Measurements from ENCODE around the gene PIK3C2B. TPM values are rescaled to one million over a fixed set of nuclear protein-coding genes. Genes with fewer than 3 reads are reported as not detected.
"Not testable (repeated sequence)": the region's sequence is repeated elsewhere in the genome, so short reads cannot be mapped to it uniquely, and the experiment has no call there.

PIK3C2B gene
- total RNA-seq, 4 donors from 2014 or later: 68.5 to 162 (median 134) TPM

- TF ChIP-seq CTCF (IDR thresholded peaks at IDR 0.05) (no peak), POLR2A (IDR thresholded peaks at IDR 0.05) (no peak)
- peaks cover 0 to 3% (median 1%) of the 10 kb centered on the region in 4 donors for H3K9me3 ChIP-seq
- peak overlapping the region in 1 of 4 donors; percentile 31 for H3K27ac ChIP-seq
- no peaks in the 10 kb centered on the region for H3K27me3 ChIP-seq
- peaks cover 0 to 13% (median 6%) of the 10 kb centered on the region in 4 donors for H3K4me1 ChIP-seq
- H3K4me3 ChIP-seq: no peak overlapping the region
- H3K36me3 ChIP-seq: peaks cover 0 to 41% (median 0%) of the 10 kb centered on the region in 3 donors
- DNase-seq: no peak
Observed at GRCh38 chr1:204523605-204524215, 29.1 kb upstream of the PIK3C2B start.

- not testable (repeated sequence) for H3K27me3 ChIP-seq, DNase-seq, H3K4me3 ChIP-seq, H3K9me3 ChIP-seq
- peaks cover 0 to 33% (median 0%) of the 10 kb centered on the region in 3 donors for H3K36me3 ChIP-seq
- H3K27ac ChIP-seq: peak overlapping the region; percentile 16 to 95 (median 70)
- peaks cover 0 to 19% (median 17%) of the 10 kb centered on the region in 4 donors for H3K4me1 ChIP-seq
Observed at GRCh38 chr1:204521941-204522521, 27.4 kb upstream of the PIK3C2B start.

GRCh38 chr1:204520834-204521709, 26.5 kb upstream of the PIK3C2B start:
- peak in 2 of 3 donors; percentile 81 to 88 for DNase-seq
- peak overlapping the region in 3 of 4 donors; percentile 55 to 95 (median 78) for H3K27ac ChIP-seq

GRCh38 chr1:204517382-204517781, 22.8 kb upstream of the PIK3C2B start:
- H3K27ac ChIP-seq: peak overlapping the region; percentile 56 to 98 (median 94)
- not testable (repeated sequence) for H3K36me3 ChIP-seq, DNase-seq, H3K27me3 ChIP-seq, H3K9me3 ChIP-seq
- H3K4me1 ChIP-seq: peaks cover 0 to 27% (median 17%) of the 10 kb centered on the region in 4 donors
- peak overlapping the region; percentile 61 to 85 (median 76) for H3K4me3 ChIP-seq

More at GRCh38 chr1:204520834-204521709, 26.5 kb upstream of the PIK3C2B start:
- Histone ChIP-seq H3K9me3 (peaks cover 0 to 3% (median 1%) of the 10 kb centered on the region in 4 donors), H3K4me1 (peaks cover 0 to 19% (median 17%) of the 10 kb centered on the region in 4 donors), H3K36me3 (peaks cover 0 to 24% (median 0%) of the 10 kb centered on the region in 3 donors), H3K27me3 (no peaks in the 10 kb centered on the region), H3K4me3 (peak overlapping the region in 1 of 4 donors; percentile 9)
- peak in 1 of 6 experiments; percentile 2 for TF ChIP-seq CTCF (IDR thresholded peaks at IDR 0.05)
- TF ChIP-seq POLR2A (IDR thresholded peaks at IDR 0.05): no peak

- Histone ChIP-seq H3K27ac (peak within 1 kb of the TSS; percentile 93 to 98 (median 96)), H3K4me3 (peak within 1 kb of the TSS; percentile 61 to 85 (median 76)), H3K27me3 (no peaks in the 10 kb centered on the region), H3K4me1 (peaks cover 0 to 24% (median 14%) of the 10 kb centered on the region in 4 donors), H3K36me3 (peaks cover 0 to 7% (median 0%) of the 10 kb centered on the region in 3 donors), H3K9me3 (no peaks in the 10 kb centered on the region)
- TF ChIP-seq POLR2A (IDR thresholded peaks at IDR 0.05) (peak; percentile 78 to 83), CTCF (IDR thresholded peaks at IDR 0.05) (no peak)
- DNase-seq: peak; percentile 89 to 96 (median 92)
Observed at GRCh38 chr1:204516180-204516879, 21.7 kb upstream of the PIK3C2B start, which contains the start of gene MDM4. Gene MDM4, plus strand, starts transcription at chr1:204516406. Its CDS starts 9,113 bp downstream, at chr1:204525519.

GRCh38 chr1:204514828-204515227, 20.2 kb upstream of the PIK3C2B start:
- Histone ChIP-seq H3K27me3 (no peaks in the 10 kb centered on the region), H3K9me3 (no peaks in the 10 kb centered on the region), H3K36me3 (peaks cover 0 to 7% (median 0%) of the 10 kb centered on the region in 3 donors), H3K4me3 (no peak overlapping the region), H3K4me1 (peaks cover 0 to 17% (median 11%) of the 10 kb centered on the region in 4 donors), H3K27ac (no peak overlapping the region)
- no peak for DNase-seq
- TF ChIP-seq CTCF (IDR thresholded peaks at IDR 0.05) (no peak), POLR2A (IDR thresholded peaks at IDR 0.05) (no peak)

Data from Peyer's patch (tissue), 4 donors.